ENCODE data around the gene CLCA2.

CLCA2 gene, protein sequence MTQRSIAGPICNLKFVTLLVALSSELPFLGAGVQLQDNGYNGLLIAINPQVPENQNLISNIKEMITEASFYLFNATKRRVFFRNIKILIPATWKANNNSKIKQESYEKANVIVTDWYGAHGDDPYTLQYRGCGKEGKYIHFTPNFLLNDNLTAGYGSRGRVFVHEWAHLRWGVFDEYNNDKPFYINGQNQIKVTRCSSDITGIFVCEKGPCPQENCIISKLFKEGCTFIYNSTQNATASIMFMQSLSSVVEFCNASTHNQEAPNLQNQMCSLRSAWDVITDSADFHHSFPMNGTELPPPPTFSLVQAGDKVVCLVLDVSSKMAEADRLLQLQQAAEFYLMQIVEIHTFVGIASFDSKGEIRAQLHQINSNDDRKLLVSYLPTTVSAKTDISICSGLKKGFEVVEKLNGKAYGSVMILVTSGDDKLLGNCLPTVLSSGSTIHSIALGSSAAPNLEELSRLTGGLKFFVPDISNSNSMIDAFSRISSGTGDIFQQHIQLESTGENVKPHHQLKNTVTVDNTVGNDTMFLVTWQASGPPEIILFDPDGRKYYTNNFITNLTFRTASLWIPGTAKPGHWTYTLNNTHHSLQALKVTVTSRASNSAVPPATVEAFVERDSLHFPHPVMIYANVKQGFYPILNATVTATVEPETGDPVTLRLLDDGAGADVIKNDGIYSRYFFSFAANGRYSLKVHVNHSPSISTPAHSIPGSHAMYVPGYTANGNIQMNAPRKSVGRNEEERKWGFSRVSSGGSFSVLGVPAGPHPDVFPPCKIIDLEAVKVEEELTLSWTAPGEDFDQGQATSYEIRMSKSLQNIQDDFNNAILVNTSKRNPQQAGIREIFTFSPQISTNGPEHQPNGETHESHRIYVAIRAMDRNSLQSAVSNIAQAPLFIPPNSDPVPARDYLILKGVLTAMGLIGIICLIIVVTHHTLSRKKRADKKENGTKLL

DNA sequence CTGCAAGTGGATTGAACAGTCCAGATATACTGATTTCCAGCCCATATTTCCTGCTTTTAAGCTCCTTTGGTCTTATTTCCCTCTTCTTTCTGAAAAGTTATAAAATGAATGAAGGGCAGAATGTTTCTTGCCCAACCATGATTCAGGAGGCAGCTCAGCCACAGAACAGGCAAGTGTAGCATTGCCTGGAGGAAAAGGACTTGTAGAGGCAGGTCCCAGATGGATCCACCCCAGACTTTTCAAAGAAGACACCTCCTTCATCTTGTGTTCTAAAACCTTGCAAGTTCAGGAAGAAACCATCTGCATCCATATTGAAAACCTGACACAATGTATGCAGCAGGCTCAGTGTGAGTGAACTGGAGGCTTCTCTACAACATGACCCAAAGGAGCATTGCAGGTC is at the start of gene CLCA2:
TSS of gene CLCA2 (plus strand) at position 299 of the 400 bp plus-strand sequence. CDS start at position 376, 77 bp downstream.
- H3K4me1 Mint-ChIP-seq (ENCODE audit: low read depth), result peaks cover 2% of the 10 kb centered on the region
- H3K27me3 Mint-ChIP-seq, result no peaks in the 10 kb centered on the region
- no peak within 1 kb of the TSS for H3K4me3 Mint-ChIP-seq

DNA sequence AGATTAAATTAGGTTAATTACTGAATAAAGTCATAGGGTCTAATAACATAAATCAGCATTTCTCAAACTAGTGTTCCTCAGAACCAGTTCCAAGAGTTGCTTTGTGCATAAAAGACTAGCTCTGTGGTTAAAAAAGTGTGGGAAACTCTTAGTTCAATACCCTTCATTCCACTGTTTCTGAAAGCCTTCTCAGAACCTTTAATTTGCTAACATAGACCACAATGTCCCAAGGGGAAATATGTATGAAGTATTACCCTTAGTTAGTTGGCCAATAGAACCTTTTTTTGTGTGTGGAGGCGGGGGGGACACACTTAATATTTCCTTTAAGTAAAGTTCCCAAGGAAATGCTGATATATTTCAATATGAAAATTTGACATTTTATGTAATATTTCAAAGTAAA is 48.3 kb upstream of the CLCA2 start:
- Mint-ChIP-seq H3K9me3 (ENCODE audit: low read depth) (no peaks in the 10 kb centered on the region), H3K27ac (no peak overlapping the region), H3K27me3 (no peaks in the 10 kb centered on the region), H3K4me1 (ENCODE audit: low read depth) (peaks cover 2% of the 10 kb centered on the region), H3K36me3 (peaks cover 28% of the 10 kb centered on the region), H3K4me3 (no peak overlapping the region)

More for the DNA sequence above, at the start of gene CLCA2:
- Mint-ChIP-seq H3K36me3 (no peaks in the 10 kb centered on the region), H3K27ac (no peak within 1 kb of the TSS), H3K9me3 (ENCODE audit: low read depth) (no peaks in the 10 kb centered on the region)

DNA sequence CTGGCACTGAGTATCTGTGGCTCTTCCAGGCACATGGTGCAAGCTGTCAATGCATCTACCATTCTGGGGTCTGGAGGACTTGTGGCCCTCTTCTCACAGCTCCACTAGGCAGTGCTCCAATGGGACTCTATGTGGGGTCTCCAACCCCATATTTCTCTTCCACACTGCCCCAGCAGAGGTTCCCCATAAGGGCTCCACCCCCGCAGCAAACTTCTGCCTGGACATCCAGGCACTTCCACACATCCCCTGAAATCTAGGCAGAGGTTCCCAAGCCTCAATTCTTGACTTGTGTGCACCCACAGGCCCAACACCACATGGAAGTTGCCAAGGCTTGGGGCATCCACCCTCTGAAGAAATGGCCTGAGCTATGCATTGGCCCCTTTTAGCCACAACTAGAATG is 46.6 kb upstream of the CLCA2 start:
- no peak overlapping the region for H3K4me3 Mint-ChIP-seq

DNA sequence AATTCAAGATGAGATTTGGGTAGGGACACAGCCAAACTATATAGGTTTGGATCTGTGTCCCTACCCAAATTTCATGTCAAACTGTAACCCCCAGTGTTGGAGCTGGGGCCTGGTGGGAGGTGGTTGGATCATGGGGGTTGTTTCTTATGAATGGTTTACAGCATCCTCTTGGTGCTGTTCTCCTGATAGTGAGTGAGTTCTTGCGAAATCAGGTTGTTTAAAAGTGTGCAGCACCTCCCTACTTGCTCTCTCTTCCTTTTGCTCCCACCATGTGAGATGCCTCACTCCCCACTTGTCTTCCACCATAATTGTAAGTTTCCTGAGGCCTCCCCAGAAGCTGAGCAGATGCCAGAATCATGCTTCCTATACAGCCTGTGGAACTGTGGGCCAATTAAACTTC is 45.2 kb upstream of the CLCA2 start:
- Mint-ChIP-seq H3K9me3 (ENCODE audit: low read depth) (no peaks in the 10 kb centered on the region), H3K4me3 (no peak overlapping the region), H3K27ac (no peak overlapping the region)

More for the DNA sequence above, 46.6 kb upstream of the CLCA2 start:
- H3K9me3 Mint-ChIP-seq (ENCODE audit: low read depth), result no peaks in the 10 kb centered on the region
- peaks cover 28% of the 10 kb centered on the region for H3K36me3 Mint-ChIP-seq
- H3K27ac Mint-ChIP-seq, result no peak overlapping the region
- no peaks in the 10 kb centered on the region for H3K27me3 Mint-ChIP-seq
- H3K4me1 Mint-ChIP-seq (ENCODE audit: low read depth), result peaks cover 2% of the 10 kb centered on the region

DNA sequence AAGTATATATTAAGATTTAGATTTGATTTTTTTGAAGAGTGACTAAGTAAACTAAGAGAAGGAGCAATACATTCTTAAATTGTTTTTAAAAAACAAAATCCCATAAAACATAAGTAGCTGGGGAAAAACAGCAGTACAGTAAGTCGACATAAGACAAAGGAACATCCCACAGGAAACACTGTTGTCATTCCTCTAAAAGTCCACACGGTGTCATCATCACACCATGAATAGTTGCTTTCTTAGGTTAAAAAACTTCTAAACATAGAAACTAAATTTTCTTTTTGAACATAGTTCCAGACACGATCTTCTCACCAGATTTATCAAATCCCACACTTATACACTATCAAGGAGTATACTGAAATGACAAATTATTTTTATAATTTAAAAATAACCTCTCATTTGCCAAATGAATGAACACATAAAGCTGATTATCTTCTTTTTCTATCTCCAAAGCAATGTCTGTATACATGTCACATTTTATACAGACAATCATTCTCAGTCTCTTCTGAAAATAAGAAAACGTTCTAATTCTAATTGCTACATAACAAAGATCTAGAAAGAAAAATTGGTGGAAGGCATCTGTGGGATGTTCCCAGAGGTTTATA is 43.6 kb upstream of the CLCA2 start:
- Mint-ChIP-seq H3K4me1 (ENCODE audit: low read depth) (peaks cover 10% of the 10 kb centered on the region), H3K4me3 (no peak overlapping the region), H3K27me3 (no peaks in the 10 kb centered on the region), H3K27ac (no peak overlapping the region), H3K36me3 (peaks cover 14% of the 10 kb centered on the region), H3K9me3 (ENCODE audit: low read depth) (no peaks in the 10 kb centered on the region)

More for the DNA sequence above, 45.2 kb upstream of the CLCA2 start:
- H3K36me3 Mint-ChIP-seq, result peaks cover 21% of the 10 kb centered on the region
- no peaks in the 10 kb centered on the region for H3K27me3 Mint-ChIP-seq
- H3K4me1 Mint-ChIP-seq (ENCODE audit: low read depth), result peaks cover 10% of the 10 kb centered on the region

DNA sequence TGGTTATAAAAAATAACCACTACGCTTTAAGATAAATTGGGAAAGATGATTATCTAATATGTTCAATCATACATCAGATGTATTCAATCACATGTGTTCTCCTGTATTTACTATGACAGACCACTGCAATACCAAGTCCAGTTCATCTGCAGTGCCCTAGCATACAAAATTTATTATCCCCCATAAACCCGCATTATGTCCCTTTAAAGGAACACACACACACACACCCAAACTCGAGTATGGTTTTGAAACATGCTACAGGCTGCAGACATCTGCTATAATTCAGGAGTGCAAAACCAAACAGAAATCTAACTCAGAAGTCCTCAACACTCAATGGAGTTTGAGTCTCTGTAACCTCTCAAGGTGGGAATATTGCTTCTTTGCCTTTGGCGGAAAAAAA is 42.7 kb upstream of the CLCA2 start:
- Mint-ChIP-seq H3K27ac (no peak overlapping the region), H3K4me1 (ENCODE audit: low read depth) (peaks cover 10% of the 10 kb centered on the region), H3K4me3 (no peak overlapping the region), H3K36me3 (peaks cover 13% of the 10 kb centered on the region), H3K27me3 (no peaks in the 10 kb centered on the region), H3K9me3 (ENCODE audit: low read depth) (no peaks in the 10 kb centered on the region)

DNA sequence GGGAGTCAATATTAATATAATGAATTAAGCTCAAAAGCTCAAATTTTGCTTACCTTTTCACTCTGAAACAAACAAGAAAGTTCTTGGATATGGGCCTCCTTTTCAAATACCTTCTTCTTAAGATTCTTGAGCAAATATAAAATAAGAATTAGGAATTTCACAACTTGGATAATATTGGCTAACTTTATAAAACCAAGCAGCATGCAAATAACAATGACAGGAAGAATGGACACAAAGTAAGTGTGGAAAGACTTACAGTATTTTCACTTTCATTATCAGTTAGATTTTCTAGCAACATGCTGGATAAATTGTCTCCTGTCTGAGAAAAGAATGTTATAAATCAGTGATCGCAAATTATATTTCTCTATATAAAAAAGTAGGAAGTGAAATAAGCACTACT is 41.1 kb upstream of the CLCA2 start:
- H3K27ac Mint-ChIP-seq, result no peak overlapping the region

DNA sequence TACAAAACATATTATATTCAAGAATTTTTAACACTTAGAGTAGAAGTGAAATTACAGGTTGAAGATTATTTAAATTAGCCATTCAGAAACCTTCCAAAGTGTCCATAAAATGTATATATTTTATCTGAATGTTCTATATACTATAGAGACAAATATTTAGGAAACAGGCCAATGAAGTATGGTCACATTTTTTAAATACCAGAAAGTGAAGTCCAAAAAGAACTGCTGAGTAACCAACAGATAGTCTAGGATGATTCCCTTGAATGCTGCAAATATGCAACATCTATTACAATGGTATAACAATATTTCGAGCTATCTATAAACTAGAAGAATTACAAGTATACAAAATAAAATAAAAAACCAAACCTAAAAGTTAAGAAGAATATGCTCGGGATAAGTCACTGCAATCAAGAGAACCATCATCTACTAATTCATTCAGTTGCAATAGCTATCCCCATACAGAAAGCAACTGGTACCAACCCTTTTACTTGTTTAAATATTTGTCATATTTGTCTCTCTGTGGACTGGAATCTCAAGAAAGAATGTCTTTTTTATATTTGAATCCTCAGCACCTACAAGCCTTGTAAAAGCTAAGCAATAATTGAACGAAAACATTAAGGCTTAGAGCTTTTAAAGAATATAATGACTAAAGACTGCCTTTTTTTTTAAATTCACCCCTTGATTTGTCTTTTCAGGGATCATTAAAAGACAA is 35.9 kb upstream of the CLCA2 start:
- Mint-ChIP-seq H3K9me3 (ENCODE audit: low read depth) (no peaks in the 10 kb centered on the region), H3K4me1 (ENCODE audit: low read depth) (peaks cover 46% of the 10 kb centered on the region), H3K27ac (no peak overlapping the region), H3K36me3 (peaks cover 5% of the 10 kb centered on the region), H3K27me3 (no peaks in the 10 kb centered on the region), H3K4me3 (no peak overlapping the region)

More for the DNA sequence above, 41.1 kb upstream of the CLCA2 start:
- peaks cover 8% of the 10 kb centered on the region for H3K36me3 Mint-ChIP-seq
- peaks cover 10% of the 10 kb centered on the region for H3K4me1 Mint-ChIP-seq (ENCODE audit: low read depth)
- H3K9me3 Mint-ChIP-seq (ENCODE audit: low read depth), result no peaks in the 10 kb centered on the region
- H3K4me3 Mint-ChIP-seq, result no peak overlapping the region
- no peaks in the 10 kb centered on the region for H3K27me3 Mint-ChIP-seq

DNA sequence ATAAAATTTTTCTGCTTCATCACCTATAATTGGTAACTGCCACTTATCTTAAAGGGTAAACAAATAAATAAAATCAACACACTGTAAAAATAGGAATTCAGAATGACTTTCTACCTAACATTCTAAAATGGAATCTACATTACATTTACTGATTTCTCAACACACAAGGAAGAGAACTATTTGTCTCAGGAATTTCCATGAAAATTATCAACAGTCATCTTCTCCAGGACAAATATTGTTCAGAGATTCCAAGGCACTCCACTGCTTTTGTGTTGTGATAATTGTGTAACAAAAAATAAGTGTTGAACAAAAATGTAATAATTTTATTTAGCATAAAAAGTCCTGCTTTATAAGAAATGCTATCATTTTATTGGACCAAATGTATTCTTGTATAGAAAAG is 35.2 kb upstream of the CLCA2 start:
- Mint-ChIP-seq H3K36me3 (peaks cover 5% of the 10 kb centered on the region), H3K9me3 (ENCODE audit: low read depth) (no peaks in the 10 kb centered on the region), H3K4me3 (no peak overlapping the region), H3K27ac (no peak overlapping the region), H3K27me3 (no peaks in the 10 kb centered on the region), H3K4me1 (ENCODE audit: low read depth) (peaks cover 50% of the 10 kb centered on the region)

DNA sequence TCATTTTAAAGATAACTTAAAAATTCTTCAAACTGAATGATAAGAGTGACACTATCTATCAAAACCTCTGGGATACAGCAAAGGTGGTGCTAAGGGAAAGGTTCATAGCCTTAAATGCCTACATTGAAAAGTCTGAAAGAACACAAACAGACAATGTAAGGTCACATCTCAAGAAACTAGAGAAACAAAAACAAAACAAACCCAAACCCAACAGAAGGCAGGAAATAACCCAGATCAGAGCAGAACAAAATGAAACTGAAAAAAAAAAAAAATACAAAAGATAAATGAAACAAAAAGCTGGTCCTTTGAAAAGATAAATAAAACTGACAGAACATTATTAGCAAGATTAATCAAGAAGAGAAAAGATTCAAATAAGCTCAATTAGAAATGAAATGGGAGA is 34.7 kb upstream of the CLCA2 start:
- Mint-ChIP-seq H3K4me3 (peak overlapping the region; percentile 68), H3K27me3 (no peaks in the 10 kb centered on the region), H3K36me3 (peaks cover 5% of the 10 kb centered on the region), H3K9me3 (ENCODE audit: low read depth) (no peaks in the 10 kb centered on the region), H3K4me1 (ENCODE audit: low read depth) (peaks cover 53% of the 10 kb centered on the region), H3K27ac (peak overlapping the region; percentile 89)

DNA sequence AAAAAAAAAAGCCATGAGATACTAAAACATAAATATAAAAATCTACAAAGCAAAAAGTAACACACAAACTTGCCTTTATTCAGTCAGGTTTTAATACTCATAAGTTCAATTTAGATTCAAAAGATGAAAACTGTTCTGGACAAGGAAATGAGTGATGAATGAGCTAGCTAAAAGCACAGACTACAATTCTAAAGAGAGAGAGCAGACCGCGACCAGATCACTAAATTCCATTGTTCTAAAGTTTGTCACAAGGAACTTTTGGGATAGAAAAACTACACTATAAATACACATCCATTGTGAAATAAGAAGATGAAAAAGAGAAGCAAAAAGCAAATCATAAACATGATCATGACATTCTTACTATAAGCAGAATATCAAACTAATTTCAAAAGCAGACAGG is 29.6 kb upstream of the CLCA2 start:
- H3K9me3 Mint-ChIP-seq (ENCODE audit: low read depth), result no peaks in the 10 kb centered on the region
- peak overlapping the region; percentile 63 for H3K4me3 Mint-ChIP-seq
- H3K4me1 Mint-ChIP-seq (ENCODE audit: low read depth), result peaks cover 61% of the 10 kb centered on the region
- H3K36me3 Mint-ChIP-seq, result peaks cover 5% of the 10 kb centered on the region
- H3K27ac Mint-ChIP-seq, result peak overlapping the region; percentile 23
- H3K27me3 Mint-ChIP-seq, result no peaks in the 10 kb centered on the region

DNA sequence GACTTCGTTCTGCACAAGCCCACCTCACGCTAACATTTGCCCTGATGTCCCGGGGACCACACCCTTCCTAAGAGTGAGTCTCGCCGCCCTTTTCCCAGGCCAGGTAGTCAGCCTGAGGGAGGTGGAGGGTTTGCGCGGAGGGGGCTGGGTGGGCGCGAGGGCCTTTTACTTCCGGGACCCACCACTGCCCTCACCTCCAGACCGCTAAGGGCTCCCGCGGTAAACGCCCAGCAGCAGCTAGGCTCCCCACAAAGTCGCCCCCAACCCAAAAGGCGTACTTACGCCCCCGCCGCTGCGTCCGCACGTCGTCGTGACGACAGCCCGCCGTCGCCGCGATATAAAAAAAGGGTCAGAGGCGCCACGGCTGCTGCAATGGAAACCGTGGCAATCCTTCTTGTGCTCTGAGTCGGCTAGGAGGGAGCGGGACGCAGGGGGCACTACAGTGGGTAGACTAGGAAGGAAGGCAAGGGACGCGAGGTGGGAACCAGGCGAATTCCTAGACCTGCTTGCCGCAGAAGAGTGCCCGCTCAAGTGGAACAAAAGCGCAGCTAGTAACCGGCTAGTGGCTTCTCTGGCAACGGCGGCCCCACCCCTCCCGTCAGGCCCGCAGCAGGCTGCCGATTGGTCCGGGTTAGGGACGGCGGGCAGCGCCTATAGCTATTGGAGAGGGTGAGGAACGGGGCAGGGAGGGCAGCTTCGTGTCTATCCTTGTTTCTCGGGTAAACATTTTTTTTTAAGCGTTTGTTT is 28.0 kb upstream of the CLCA2 start, which contains the start of gene ODF2L:
TSS of gene ODF2L (minus strand) at position 573 of the 747 bp plus-strand sequence. CDS start 9,296 bp downstream, outside the sequence.
- H3K9me3 Mint-ChIP-seq (ENCODE audit: low read depth), result no peaks in the 10 kb centered on the region
- peaks cover 5% of the 10 kb centered on the region for H3K36me3 Mint-ChIP-seq
- peaks cover 48% of the 10 kb centered on the region for H3K4me1 Mint-ChIP-seq (ENCODE audit: low read depth)

DNA sequence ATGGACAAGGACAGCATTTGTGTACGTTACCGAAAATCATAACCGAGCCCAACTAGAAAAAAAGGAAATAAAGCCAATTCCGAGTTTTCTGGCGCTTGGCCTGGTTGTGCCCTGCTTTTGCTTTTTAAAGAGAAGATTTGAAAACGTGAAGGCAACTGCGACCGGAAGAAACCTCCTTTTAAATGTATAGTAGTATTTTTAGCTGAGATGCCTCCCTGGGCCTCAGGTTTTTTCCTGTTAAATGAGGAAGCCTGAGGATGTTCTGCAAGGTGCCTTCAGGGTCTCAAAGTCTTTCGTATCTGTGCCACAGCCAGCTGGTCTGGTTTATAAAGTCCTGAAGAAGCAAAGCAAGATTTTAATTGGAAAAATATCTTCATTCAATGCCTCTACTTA is 27.5 kb upstream of the CLCA2 start:
- H3K4me1 Mint-ChIP-seq (ENCODE audit: low read depth), result peaks cover 42% of the 10 kb centered on the region
- H3K27me3 Mint-ChIP-seq, result no peaks in the 10 kb centered on the region
- H3K27ac Mint-ChIP-seq, result peak overlapping the region; percentile 90
- peak overlapping the region; percentile 94 for H3K4me3 Mint-ChIP-seq
- peaks cover 1% of the 10 kb centered on the region for H3K36me3 Mint-ChIP-seq
- H3K9me3 Mint-ChIP-seq (ENCODE audit: low read depth), result no peaks in the 10 kb centered on the region

More for the DNA sequence above, 28.0 kb upstream of the CLCA2 start, which contains the start of gene ODF2L:
- peak within 1 kb of the TSS; percentile 94 for H3K4me3 Mint-ChIP-seq
- no peaks in the 10 kb centered on the region for H3K27me3 Mint-ChIP-seq
- H3K27ac Mint-ChIP-seq, result peak within 1 kb of the TSS; percentile 90

Measured in activated naive CD8-positive, alpha-beta T cell (primary cell).